HG02571 (cell line): Measurements from ENCODE around the gene FKBP3.
"Not testable (repeated sequence)": the region's sequence is repeated elsewhere in the genome, so short reads cannot be mapped to it uniquely, and the experiment has no call there.

Experiments
- ATAC-seq: cut with Tn5 transposase; IDR thresholded peaks from one replicate; pipeline ENCODE4 v1.9.1; 2021; ENCODE audit warnings: mild to moderate bottlenecking, moderate library complexity; ENCODE audit not compliant: unreplicated experiment

The FKBP3 gene

GRCh38 chr14:45114327-45114726 is 20.0 kb downstream of the FKBP3 start:
- ATAC-seq = no peak

GRCh38 chr14:45112896-45113781 is 21.1 kb downstream of the FKBP3 start:
- no peak for ATAC-seq

GRCh38 chr14:45104561-45104960 is 29.7 kb downstream of the FKBP3 start:
- ATAC-seq = no peak

- no peak for ATAC-seq
Measured at GRCh38 chr14:45103806-45104205, 30.5 kb downstream of the FKBP3 start.

GRCh38 chr14:45096218-45096617 is 38.1 kb downstream of the FKBP3 start:
- no peak for ATAC-seq

GRCh38 chr14:45095143-45095542 is 39.1 kb downstream of the FKBP3 start:
- ATAC-seq = no peak

GRCh38 chr14:45094275-45094674 is 40.0 kb downstream of the FKBP3 start:
- no peak for ATAC-seq

GRCh38 chr14:45091710-45092109 is 42.6 kb downstream of the FKBP3 start:
- no peak for ATAC-seq

GRCh38 chr14:45089813-45090212 is 44.5 kb downstream of the FKBP3 start:
- ATAC-seq = peak; percentile 72

GRCh38 chr14:45084946-45085346 is 49.3 kb downstream of the FKBP3 start:
- no peak for ATAC-seq

GRCh38 chr14:45083976-45084722 is 50.1 kb downstream of the FKBP3 start, which contains the start of gene PRPF39:
TSS of gene PRPF39 (plus strand) at chr14:45084116. CDS start at chr14:45095240, 11,124 bp downstream.
- ATAC-seq = peak; percentile 95

GRCh38 chr14:45083617-45083975 is 50.7 kb downstream of the FKBP3 start:
- ATAC-seq = peak; percentile 3

GRCh38 chr14:45082420-45082819 is 51.9 kb downstream of the FKBP3 start:
- ATAC-seq = no peak

GRCh38 chr14:45081096-45081495 is 53.2 kb downstream of the FKBP3 start:
- ATAC-seq = not testable (repeated sequence)

GRCh38 chr14:45080416-45080968 is 53.8 kb downstream of the FKBP3 start:
- ATAC-seq = not testable (repeated sequence)

GRCh38 chr14:45078323-45078722 is 56.0 kb downstream of the FKBP3 start:
- ATAC-seq = no peak

- ATAC-seq = no peak
Measured at GRCh38 chr14:45073231-45073879, 60.9 kb downstream of the FKBP3 start.

GRCh38 chr14:45072126-45072525 is 62.2 kb downstream of the FKBP3 start:
- ATAC-seq = no peak

- no peak for ATAC-seq
Measured at GRCh38 chr14:45070215-45070614, 64.1 kb downstream of the FKBP3 start.

GRCh38 chr14:45068396-45068795 is 65.9 kb downstream of the FKBP3 start:
- ATAC-seq = no peak

- ATAC-seq = no peak
Measured at GRCh38 chr14:45066667-45067066, 67.6 kb downstream of the FKBP3 start.
